Calu3 (cell line): Measurements from ENCODE around the gene ACE. TPM values are rescaled to one million over a fixed set of nuclear protein-coding genes. Genes with fewer than 3 reads are reported as not detected.

Experiments used
- BruUV-seq: library from RNA; stranded (reverse); fragments of 400-500 nt; replicated peaks from 2 replicates; lab custom pipeline; 2021; lab: Mats Ljungman, UMichigan
- CTCF ChIA-PET: fragments of 300-600 bp; sonication (Branson Sonifier 250); formaldehyde crosslinking; loops from one replicate; lab custom pipeline; 2022; ENCODE audit warnings: antibody characterized with exemption; lab: Charles Lee
- DNase-seq: peaks from one replicate; pipeline ENCODE4 v3.0.0; 2022
- H3K27ac Mint-ChIP-seq: one replicate; pipeline ENCODE4 v1.8.0; 2022; ENCODE audit warnings: mixed read lengths; ENCODE audit not compliant: unreplicated experiment
- H3K27me3 Mint-ChIP-seq: one replicate; pipeline ENCODE4 v1.8.0; 2022; ENCODE audit warnings: mixed read lengths; ENCODE audit not compliant: unreplicated experiment
- H3K36me3 Mint-ChIP-seq: one replicate; pipeline ENCODE4 v1.8.0; 2022; ENCODE audit warnings: mild to moderate bottlenecking, moderate library complexity, mixed read lengths; ENCODE audit not compliant: insufficient read depth, unreplicated experiment
- H3K4me1 Mint-ChIP-seq: one replicate; pipeline ENCODE4 v1.8.0; 2022; ENCODE audit warnings: mild to moderate bottlenecking, low read depth, mixed read lengths; ENCODE audit not compliant: unreplicated experiment
- H3K4me3 Mint-ChIP-seq: one replicate; pipeline ENCODE4 v1.8.0; 2022; ENCODE audit warnings: mild to moderate bottlenecking, low read depth, moderate library complexity, mixed read lengths; ENCODE audit not compliant: unreplicated experiment
- H3K9me3 Mint-ChIP-seq: one replicate; pipeline ENCODE4 v1.8.0; 2022; ENCODE audit warnings: low read depth, mixed read lengths; ENCODE audit not compliant: unreplicated experiment
- intact Hi-C: fragments of 100-400 bp; cut with micrococcal nuclease; formaldehyde crosslinking; loops from one replicate; pipeline ENCODE4 v1.10.0; 2022; ENCODE audit not compliant: unreplicated experiment
- total RNA-seq: library from RNA; stranded (reverse); gene quantifications from 2 replicates; pipeline ENCODE4 v1.2.3, GENCODE V29; 2022
- TF ChIP-seq, protein P1 (sequence below): fragments of 200-600 bp; IDR thresholded peaks from one replicate; pipeline ENCODE4 v1.8.0; 2022; ENCODE audit warnings: antibody characterized with exemption; ENCODE audit not compliant: unreplicated experiment

Gene ACE
- total RNA-seq, 1 experiment from 2014 or later = 5.9 TPM

DNA sequence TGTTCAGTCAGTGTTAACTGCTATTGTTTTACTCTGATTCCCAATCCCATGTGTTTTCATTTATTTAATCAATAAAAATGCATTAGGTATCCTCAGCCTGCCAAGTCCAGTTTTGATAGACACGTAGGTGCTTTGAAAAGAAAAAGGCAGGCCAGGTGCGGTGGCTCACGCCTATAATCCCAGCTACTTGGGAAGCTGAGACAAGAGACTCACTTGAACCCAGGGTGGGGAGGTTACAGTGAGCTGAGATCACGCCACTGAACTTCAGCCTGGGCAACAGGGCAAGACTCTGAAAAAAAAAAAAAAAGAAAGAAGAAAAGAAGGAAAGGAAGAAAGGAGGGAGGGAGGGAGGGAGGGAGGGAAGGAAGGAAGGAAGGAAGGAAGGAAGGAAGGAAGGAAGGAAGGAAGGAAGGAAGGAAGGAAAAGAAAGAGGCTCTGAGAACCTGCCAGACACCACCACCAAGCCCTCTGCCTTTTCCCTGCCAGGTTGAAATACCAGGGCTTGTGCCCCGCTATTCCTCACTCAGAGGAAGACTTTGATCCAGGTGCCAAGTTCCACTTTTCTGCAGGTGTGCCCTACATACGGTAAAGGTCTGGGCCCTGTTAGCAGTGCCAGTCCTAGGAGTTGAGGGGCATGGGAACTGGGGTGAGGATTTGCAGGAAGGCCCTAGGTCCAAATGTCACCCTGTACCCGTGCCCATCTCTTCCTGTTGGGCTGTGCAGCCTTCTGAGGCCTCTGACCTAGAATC, 36.2 kb downstream of the ACE start:
- H3K36me3 Mint-ChIP-seq = no peaks in the 10 kb centered on the region
- H3K9me3 Mint-ChIP-seq = no peaks in the 10 kb centered on the region
- intact Hi-C loops = no loop called here
- H3K27ac Mint-ChIP-seq = no peak overlapping the region
- no peak for DNase-seq
- no peak overlapping the region for H3K4me3 Mint-ChIP-seq
- peaks cover 10% of the 10 kb centered on the region for H3K4me1 Mint-ChIP-seq
- TF ChIP-seq, protein P1, sequence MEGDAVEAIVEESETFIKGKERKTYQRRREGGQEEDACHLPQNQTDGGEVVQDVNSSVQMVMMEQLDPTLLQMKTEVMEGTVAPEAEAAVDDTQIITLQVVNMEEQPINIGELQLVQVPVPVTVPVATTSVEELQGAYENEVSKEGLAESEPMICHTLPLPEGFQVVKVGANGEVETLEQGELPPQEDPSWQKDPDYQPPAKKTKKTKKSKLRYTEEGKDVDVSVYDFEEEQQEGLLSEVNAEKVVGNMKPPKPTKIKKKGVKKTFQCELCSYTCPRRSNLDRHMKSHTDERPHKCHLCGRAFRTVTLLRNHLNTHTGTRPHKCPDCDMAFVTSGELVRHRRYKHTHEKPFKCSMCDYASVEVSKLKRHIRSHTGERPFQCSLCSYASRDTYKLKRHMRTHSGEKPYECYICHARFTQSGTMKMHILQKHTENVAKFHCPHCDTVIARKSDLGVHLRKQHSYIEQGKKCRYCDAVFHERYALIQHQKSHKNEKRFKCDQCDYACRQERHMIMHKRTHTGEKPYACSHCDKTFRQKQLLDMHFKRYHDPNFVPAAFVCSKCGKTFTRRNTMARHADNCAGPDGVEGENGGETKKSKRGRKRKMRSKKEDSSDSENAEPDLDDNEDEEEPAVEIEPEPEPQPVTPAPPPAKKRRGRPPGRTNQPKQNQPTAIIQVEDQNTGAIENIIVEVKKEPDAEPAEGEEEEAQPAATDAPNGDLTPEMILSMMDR = no peak
- no TSS peak for BruUV-seq
- peaks cover 46% of the 10 kb centered on the region for H3K27me3 Mint-ChIP-seq
- CTCF ChIA-PET = no interaction called here

DNA sequence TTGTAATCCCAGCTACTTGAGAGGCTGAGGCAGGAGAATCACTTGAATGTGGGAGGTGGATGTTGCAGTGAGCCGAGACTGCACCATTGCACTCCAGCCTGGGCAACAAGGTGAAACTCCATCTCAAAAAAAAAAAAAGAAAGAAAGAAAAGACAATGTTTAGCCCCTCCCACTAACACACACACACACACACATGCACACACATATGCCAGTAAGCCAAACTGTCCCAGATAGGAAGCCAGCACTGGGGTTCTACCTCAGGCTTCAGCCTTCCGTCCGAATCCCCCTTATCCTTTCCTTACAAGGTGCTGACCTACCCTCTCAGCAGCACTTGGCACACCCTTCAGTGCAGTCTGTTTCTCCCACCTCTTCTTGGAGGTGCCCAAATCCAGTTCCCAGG, 37.6 kb downstream of the ACE start:
- Mint-ChIP-seq H3K4me3 (no peak overlapping the region), H3K4me1 (peaks cover 10% of the 10 kb centered on the region), H3K27me3 (peaks cover 31% of the 10 kb centered on the region), H3K9me3 (no peaks in the 10 kb centered on the region), H3K27ac (no peak overlapping the region), H3K36me3 (no peaks in the 10 kb centered on the region)
- CTCF ChIA-PET = no interaction called here
- no peak for DNase-seq
- TF ChIP-seq, protein P1 = no peak
- intact Hi-C loops = no loop called here
- BruUV-seq = no TSS peak

DNA sequence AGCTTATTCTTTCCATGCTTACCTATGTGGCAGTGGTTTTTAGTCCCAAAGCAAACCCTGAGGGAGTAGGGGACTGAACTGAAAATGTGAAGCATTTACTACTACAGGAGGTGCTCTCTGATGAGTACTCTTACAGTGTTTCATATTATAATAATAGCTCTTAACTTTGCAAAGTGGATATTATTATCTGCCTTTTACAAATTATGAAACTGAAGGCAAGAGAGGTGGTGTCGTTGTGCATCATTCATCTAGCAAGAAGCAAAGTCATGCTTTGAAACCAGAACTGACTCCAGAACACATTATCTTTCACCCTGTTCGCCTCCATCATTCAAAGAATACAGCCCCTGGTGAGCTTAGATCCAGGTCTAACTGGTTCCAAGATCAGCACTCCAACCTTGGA, 38.1 kb downstream of the ACE start:
- no peaks in the 10 kb centered on the region for H3K9me3 Mint-ChIP-seq
- DNase-seq = no peak
- peaks cover 10% of the 10 kb centered on the region for H3K4me1 Mint-ChIP-seq
- no peak overlapping the region for H3K27ac Mint-ChIP-seq
- TF ChIP-seq, protein P1 = no peak
- intact Hi-C loops = no loop called here
- H3K36me3 Mint-ChIP-seq = no peaks in the 10 kb centered on the region
- no TSS peak for BruUV-seq
- H3K4me3 Mint-ChIP-seq = no peak overlapping the region
- H3K27me3 Mint-ChIP-seq = peaks cover 26% of the 10 kb centered on the region
- CTCF ChIA-PET = no interaction called here

DNA sequence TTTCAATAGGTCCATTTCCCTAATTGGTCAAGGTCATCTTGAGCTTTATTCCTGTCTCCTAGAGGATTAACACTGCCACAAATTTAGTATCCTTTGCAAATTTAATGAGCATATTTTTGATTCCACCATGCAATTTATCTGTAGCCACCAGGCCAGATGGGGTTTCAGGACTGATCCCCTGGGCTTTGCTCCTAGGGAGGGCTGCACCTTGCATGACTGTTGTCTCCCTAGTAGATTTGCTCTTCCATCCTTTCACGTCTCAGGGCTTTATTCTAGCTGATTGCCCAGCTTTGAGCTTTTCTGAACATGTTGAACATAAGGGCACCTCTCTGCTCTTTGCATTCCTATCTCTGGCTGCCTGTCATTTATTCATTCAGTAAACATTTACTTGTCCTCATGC, 38.6 kb downstream of the ACE start:
- BruUV-seq = no TSS peak
- DNase-seq = no peak
- intact Hi-C loops = no loop called here
- Mint-ChIP-seq H3K9me3 (no peaks in the 10 kb centered on the region), H3K36me3 (no peaks in the 10 kb centered on the region), H3K27ac (no peak overlapping the region), H3K4me3 (no peak overlapping the region), H3K4me1 (peaks cover 13% of the 10 kb centered on the region), H3K27me3 (peaks cover 26% of the 10 kb centered on the region)
- TF ChIP-seq, protein P1 = no peak
- CTCF ChIA-PET = no interaction called here
